WTC11 (cell line): Measurements from ENCODE around the gene SLC25A10.

Experiments
- ATF6 ChIP-seq: sonication (generic); formaldehyde crosslinking; IDR thresholded peaks from 2 replicates; pipeline ENCODE4 v1.8.1; 2023; ENCODE audit warnings: mild to moderate bottlenecking, missing genetic modification reagents
- ELF4 ChIP-seq: sonication (generic); formaldehyde crosslinking; IDR thresholded peaks from 2 replicates; pipeline ENCODE4 v1.8.1; 2022; ENCODE audit warnings: low read depth, mild to moderate bottlenecking, moderate library complexity, missing genetic modification reagents
- ESRRA ChIP-seq: sonication (generic); formaldehyde crosslinking; IDR thresholded peaks from 2 replicates; pipeline ENCODE4 v1.8.1; 2022; ENCODE audit warnings: mild to moderate bottlenecking, missing genetic modification reagents, borderline replicate concordance
- ETV6 ChIP-seq: sonication (generic); formaldehyde crosslinking; IDR thresholded peaks from 2 replicates; pipeline ENCODE4 v1.8.1; 2022; ENCODE audit warnings: mild to moderate bottlenecking, missing genetic modification reagents
- SMAD3 ChIP-seq: sonication (generic); formaldehyde crosslinking; IDR thresholded peaks from 2 replicates; pipeline ENCODE4 v1.8.0; 2022; ENCODE audit warnings: missing genetic modification reagents, mild to moderate bottlenecking, borderline replicate concordance
- TF ChIP-seq, protein P1 (sequence below): fragments of 250-450 bp; sonication (Bioruptor Pico); IDR thresholded peaks from 2 replicates; pipeline ENCODE4 v1.9.0; 2021; ENCODE audit warnings: moderate library complexity, mild to moderate bottlenecking, inconsistent platforms, borderline replicate concordance
- TF ChIP-seq, protein P2 (sequence below): fragments of 200-600 bp; IDR thresholded peaks from 2 replicates; pipeline ENCODE4 v1.8.0; 2022; ENCODE audit warnings: antibody characterized with exemption
- TF ChIP-seq, protein P3 (sequence below): sonication (generic); formaldehyde crosslinking; IDR thresholded peaks from 2 replicates; pipeline ENCODE4 v1.8.1; 2022; ENCODE audit warnings: missing genetic modification reagents, borderline replicate concordance
- TF ChIP-seq, protein P4 (sequence below): sonication (generic); formaldehyde crosslinking; IDR thresholded peaks from 2 replicates; pipeline ENCODE4 v1.8.1; 2022; ENCODE audit warnings: mild to moderate bottlenecking, missing genetic modification reagents, moderate library complexity, borderline replicate concordance

GRCh38 chr17:81738801-81739393, 26.8 kb downstream of the SLC25A10 start:
- TF ChIP-seq, protein P1, sequence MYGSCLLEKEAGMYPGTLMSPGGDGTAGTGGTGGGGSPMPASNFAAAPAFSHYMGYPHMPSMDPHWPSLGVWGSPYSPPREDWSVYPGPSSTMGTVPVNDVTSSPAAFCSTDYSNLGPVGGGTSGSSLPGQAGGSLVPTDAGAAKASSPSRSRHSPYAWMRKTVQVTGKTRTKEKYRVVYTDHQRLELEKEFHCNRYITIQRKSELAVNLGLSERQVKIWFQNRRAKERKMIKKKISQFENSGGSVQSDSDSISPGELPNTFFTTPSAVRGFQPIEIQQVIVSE (CRISPR knock-in tag), result no peak
- TF ChIP-seq ELF4 (CRISPR knock-in tag) (no peak), SMAD3 (CRISPR knock-in tag) (no peak), ETV6 (no peak), ATF6 (CRISPR knock-in tag) (no peak), ESRRA (no peak)
- TF ChIP-seq, protein P2, sequence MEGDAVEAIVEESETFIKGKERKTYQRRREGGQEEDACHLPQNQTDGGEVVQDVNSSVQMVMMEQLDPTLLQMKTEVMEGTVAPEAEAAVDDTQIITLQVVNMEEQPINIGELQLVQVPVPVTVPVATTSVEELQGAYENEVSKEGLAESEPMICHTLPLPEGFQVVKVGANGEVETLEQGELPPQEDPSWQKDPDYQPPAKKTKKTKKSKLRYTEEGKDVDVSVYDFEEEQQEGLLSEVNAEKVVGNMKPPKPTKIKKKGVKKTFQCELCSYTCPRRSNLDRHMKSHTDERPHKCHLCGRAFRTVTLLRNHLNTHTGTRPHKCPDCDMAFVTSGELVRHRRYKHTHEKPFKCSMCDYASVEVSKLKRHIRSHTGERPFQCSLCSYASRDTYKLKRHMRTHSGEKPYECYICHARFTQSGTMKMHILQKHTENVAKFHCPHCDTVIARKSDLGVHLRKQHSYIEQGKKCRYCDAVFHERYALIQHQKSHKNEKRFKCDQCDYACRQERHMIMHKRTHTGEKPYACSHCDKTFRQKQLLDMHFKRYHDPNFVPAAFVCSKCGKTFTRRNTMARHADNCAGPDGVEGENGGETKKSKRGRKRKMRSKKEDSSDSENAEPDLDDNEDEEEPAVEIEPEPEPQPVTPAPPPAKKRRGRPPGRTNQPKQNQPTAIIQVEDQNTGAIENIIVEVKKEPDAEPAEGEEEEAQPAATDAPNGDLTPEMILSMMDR, result no peak
- TF ChIP-seq, protein P3, sequence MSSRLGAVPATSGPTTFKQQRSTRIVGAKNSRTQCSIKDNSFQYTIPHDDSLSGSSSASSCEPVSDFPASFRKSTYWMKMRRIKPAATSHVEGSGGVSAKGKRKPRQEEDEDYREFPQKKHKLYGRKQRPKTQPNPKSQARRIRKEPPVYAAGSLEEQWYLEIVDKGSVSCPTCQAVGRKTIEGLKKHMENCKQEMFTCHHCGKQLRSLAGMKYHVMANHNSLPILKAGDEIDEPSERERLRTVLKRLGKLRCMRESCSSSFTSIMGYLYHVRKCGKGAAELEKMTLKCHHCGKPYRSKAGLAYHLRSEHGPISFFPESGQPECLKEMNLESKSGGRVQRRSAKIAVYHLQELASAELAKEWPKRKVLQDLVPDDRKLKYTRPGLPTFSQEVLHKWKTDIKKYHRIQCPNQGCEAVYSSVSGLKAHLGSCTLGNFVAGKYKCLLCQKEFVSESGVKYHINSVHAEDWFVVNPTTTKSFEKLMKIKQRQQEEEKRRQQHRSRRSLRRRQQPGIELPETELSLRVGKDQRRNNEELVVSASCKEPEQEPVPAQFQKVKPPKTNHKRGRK (CRISPR knock-in tag), result no peak
- TF ChIP-seq, protein P4, sequence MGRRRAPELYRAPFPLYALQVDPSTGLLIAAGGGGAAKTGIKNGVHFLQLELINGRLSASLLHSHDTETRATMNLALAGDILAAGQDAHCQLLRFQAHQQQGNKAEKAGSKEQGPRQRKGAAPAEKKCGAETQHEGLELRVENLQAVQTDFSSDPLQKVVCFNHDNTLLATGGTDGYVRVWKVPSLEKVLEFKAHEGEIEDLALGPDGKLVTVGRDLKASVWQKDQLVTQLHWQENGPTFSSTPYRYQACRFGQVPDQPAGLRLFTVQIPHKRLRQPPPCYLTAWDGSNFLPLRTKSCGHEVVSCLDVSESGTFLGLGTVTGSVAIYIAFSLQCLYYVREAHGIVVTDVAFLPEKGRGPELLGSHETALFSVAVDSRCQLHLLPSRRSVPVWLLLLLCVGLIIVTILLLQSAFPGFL (CRISPR knock-in tag), result no peak
